ENCODE results near the gene ENKUR.

- no peak for TF ChIP-seq TAF1 (IDR thresholded peaks at IDR 0.05; ENCODE audit: low read depth)
- no peak for TF ChIP-seq REST (IDR thresholded peaks at IDR 0.05; ENCODE audit: low read depth)
- TF ChIP-seq NFIC (IDR thresholded peaks at IDR 0.05) = no peak
- no peak for TF ChIP-seq MAX (IDR thresholded peaks at IDR 0.05)
- TF ChIP-seq FOXM1 (IDR thresholded peaks at IDR 0.05; ENCODE audit: borderline replicate concordance, low read depth) = no peak
- no peak for TF ChIP-seq EP300 (IDR thresholded peaks at IDR 0.05; ENCODE audit: borderline replicate concordance)
- TF ChIP-seq YY1 (IDR thresholded peaks at IDR 0.05; ENCODE audit: low read depth) = no peak
- no peak for TF ChIP-seq CEBPB (IDR thresholded peaks at IDR 0.05)
- TF ChIP-seq RAD21 (IDR thresholded peaks at IDR 0.05; ENCODE audit: low read depth) = no peak
- TF ChIP-seq ZBTB7A (IDR thresholded peaks at IDR 0.05; ENCODE audit: low read depth) = no peak
These were observed 7.3 kb upstream of the ENKUR start for GRCh38 chr10:25023278-25023677.
